AG10803 (cell line): ENCODE data around the gene ESRRA.
A peak's percentile ranks its signal among the peaks of the same experiment; 100 is the strongest.

ENCODE experiments used
- DNase-seq: peaks from one replicate; pipeline ENCODE4 v3.0.0; 2010; ENCODE audit warnings: low read depth
- H3K4me3 ChIP-seq: 2 replicates; pipeline ENCODE4 v1.5.1; 2011; ENCODE audit warnings: mild to moderate bottlenecking, low read length, control low read depth
- TF ChIP-seq, protein P1 (sequence below): conservative IDR thresholded peaks from 2 replicates; pipeline ENCODE4 v1.5.1; 2011; ENCODE audit warnings: mild to moderate bottlenecking, low read length, control low read depth, inconsistent platforms

ESRRA gene

DNA sequence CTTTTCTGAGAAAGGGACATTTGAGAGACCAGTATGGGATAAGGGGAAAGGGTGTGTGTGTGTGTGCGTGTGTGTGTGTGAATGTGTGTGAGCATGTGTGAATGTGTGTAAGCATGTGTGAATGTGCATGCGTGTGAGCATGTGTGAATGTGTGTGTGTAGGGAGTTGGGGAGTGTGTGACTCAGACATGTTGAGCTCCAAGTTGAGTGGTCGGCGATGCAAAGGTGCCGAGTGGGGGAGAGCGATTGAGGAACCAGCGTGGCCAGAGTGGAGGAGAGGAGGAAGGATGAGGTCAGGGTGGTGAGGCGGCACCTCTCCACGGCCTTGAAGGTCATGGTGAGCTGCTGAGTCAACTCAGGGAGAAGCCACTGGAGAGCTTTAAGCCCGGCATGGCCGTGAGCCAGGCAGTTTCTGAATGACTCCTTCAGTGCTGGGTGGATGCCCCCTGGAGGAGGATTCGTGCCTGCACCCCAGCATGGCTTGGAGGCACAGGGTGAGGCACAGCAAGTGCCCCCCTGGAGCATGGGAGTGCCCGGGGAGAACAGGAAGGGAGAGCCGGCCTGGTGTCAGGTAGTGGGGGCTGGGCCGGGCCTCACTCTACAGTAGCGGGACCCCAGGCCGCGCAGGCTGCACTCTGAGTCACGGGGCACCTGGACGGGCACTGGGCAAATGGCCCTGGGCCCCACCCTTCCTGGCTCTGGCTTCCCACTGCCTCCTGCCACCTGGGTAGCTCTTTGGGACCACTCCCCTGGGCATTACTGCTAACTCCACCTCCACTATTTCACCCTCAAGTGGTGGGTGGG is 26.4 kb downstream of the ESRRA start:
- TF ChIP-seq, protein P1, sequence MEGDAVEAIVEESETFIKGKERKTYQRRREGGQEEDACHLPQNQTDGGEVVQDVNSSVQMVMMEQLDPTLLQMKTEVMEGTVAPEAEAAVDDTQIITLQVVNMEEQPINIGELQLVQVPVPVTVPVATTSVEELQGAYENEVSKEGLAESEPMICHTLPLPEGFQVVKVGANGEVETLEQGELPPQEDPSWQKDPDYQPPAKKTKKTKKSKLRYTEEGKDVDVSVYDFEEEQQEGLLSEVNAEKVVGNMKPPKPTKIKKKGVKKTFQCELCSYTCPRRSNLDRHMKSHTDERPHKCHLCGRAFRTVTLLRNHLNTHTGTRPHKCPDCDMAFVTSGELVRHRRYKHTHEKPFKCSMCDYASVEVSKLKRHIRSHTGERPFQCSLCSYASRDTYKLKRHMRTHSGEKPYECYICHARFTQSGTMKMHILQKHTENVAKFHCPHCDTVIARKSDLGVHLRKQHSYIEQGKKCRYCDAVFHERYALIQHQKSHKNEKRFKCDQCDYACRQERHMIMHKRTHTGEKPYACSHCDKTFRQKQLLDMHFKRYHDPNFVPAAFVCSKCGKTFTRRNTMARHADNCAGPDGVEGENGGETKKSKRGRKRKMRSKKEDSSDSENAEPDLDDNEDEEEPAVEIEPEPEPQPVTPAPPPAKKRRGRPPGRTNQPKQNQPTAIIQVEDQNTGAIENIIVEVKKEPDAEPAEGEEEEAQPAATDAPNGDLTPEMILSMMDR = peak; percentile 64
- peak; percentile 90 for DNase-seq
- no peak overlapping the region for H3K4me3 ChIP-seq

DNA sequence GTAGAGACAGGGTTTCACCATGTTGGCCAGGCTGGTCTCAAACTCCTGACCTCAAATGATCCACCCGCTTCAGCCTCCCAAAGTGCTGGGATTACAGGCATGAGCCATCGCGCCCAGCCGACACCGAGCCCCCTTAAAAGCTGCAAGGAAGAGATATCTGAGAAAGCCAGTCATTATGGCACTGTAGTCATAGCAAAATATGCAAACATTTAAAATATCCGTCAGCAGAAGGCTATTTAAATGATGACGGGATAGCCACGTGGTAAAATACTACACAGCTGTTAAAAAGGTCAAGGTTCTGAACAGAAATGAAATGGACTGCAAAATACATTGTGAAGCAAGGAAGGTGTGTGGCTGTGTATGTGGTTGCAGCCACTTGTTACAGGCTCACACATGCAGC is 28.2 kb downstream of the ESRRA start:
- DNase-seq = no peak
- TF ChIP-seq, protein P1 = no peak
- H3K4me3 ChIP-seq = no peak overlapping the region

DNA sequence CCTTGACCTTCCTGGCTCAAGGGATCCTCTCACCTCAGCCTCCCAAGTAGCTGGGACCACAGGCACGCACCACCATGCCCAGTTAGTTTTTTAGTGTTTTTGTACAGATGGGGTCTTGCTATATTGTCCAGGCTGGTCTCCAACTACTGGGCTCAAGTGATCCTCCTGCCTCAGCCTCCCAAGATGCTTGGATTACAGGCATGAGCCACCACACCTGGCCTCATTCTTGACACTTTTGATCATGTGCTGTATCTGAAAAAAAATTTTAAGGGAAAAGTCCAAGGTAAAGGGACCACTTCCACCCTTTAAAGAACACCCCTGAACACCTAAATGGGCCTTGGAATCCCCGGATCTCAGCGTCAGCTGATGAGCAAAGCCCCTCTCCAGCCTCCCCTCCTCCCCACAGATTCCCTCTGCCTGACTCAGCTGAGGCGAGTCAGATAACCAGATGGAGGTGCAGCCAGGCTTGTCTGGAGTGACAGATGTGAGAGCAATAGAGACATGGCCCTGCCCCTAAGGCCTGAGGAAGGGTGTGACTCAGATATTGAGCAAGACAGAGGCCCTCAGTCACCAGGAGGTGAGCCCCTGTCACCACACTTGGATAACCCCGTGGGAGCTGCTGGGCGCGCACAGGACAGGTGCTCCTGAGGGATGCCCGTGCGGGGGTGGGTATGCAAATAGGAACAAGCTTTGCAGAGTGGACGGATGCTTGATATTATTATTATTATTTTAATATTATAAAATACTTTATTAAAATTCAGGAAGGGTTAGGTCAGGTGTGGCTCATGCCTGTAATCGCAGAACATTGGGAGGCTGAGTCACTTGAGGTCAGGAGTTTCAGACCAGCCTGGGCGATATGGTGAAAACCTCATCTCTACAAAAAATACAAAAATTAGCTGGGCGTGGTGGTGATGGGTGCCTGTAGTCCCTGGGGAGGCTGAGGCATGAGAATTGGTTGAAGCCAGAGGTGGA is 29.7 kb downstream of the ESRRA start:
- no peak overlapping the region for H3K4me3 ChIP-seq
- TF ChIP-seq, protein P1 = no peak
- DNase-seq = peak; percentile 94

DNA sequence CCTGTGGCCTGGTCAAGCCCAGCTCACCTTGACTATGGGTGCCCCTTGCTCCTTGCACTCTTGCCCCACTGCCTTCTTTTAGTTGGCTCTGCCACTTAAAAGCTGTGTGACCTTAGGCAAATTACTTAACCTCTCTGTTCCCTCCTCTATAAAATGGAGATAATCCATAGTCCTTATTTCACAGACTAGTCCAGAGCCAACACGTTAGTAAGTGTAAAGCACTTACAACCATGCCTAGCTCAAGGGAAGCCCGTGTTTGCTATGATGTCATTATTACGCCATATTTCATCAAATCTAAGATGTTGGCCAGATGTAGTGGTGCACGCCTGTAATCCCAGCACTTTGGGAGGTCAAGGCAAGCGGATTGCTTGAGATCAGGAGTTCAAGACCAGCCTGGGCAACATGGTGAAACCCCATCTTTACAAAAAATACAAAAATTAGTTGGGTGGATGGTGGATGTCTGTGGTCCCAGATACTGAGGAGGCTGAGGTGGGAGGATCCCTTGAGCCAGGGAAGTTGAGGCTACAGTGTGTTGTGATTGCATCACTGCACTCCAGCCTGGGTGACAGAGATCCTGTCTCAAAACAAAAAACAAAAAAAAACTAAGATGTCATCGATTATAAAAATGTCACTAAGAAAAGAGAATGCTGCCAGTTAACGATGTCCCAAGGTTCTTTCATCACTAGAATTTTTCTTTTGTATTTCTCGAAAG is 32.4 kb downstream of the ESRRA start:
- no peak overlapping the region for H3K4me3 ChIP-seq
- TF ChIP-seq, protein P1 = no peak
- DNase-seq = peak; percentile 39

DNA sequence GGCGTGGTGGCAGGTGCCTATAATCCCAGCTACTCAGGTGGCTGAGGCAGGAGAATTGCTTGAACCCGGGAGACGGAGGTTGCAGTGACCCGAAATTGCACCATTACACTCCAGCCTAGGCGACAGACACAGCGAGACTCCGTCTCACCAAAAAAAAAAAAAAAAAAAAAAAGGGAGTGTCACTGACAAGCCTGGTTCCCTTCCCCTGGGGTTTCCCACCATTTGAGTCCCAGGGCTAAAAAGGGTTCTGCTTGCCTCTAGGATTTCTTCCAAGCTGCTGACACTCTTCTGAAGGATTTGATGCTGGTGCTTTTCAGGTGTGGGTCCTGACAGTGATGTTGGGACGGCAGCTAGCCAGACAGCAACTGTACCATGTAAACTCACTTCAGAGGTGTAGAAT is 33.4 kb downstream of the ESRRA start:
- no peak for DNase-seq
- H3K4me3 ChIP-seq = no peak overlapping the region
- TF ChIP-seq, protein P1 = no peak

DNA sequence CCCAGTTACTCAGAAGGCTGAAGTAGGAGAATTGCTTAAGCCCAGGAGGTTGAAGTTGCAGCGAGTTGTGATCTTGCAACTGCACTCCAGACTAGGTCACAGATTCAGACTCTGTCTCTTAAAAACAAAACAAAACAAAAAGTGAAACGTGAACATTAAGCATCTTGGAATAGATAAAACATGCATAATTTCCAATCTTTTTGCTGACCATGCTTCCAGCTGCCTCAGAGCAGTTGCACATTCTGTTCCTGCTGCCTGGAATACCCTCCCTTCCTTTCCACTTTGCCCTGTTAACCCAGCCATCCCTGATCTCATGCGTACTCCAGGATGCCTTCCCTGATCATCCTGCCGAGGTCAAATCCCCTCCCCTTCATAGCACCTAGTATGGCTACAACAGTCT is 34.0 kb downstream of the ESRRA start:
- TF ChIP-seq, protein P1 = no peak
- no peak for DNase-seq
- H3K4me3 ChIP-seq = no peak overlapping the region
